Measurements from ENCODE around the gene TPST2. TPM values are rescaled to one million over a fixed set of nuclear protein-coding genes. Genes with fewer than 3 reads are reported as not detected.

TPST2 gene
- total and polyA plus RNA-seq, 9 of the 15 experiments (the other 6 are each of a cell fraction or from before 2014, with no cell fraction given) = 14.2 to 123 (median 60.1) TPM

GRCh38 chr22:26554956-26555355, 35.0 kb downstream of the TPST2 start (continued):
- TF ChIP-seq TEAD4 (IDR thresholded peaks at IDR 0.05; ENCODE audit: low read length) (no peak), TEAD4 (CRISPR knock-in tag; IDR thresholded peaks at IDR 0.05; ENCODE audit: borderline replicate concordance) (no peak), U2AF1 (optimal IDR thresholded peaks at IDR 0.05; ENCODE audit: low read depth, low read length) (no peak), TAF9B (IDR thresholded peaks at IDR 0.05; ENCODE audit: partially characterized antibody) (no peak), ZBTB2 (IDR thresholded peaks at IDR 0.05) (no peak), RAD51 (IDR thresholded peaks at IDR 0.05; ENCODE audit: borderline replicate concordance, low read depth) (no peak), STAT5B (CRISPR knock-in tag; IDR thresholded peaks at IDR 0.05) (no peak)

GRCh38 chr22:26553056-26553752, 36.7 kb downstream of the TPST2 start:
- Histone ChIP-seq H3K27ac (ENCODE audit: extremely low read depth, low read depth, low read length) (no peak overlapping the region), H2AFZ (ENCODE audit: low read depth, low read length) (no peak overlapping the region), H3K4me1 (replicated peaks in 1 of 2; ENCODE audit: control insufficient read depth in 2 of 2, insufficient read depth in 2 of 2, low read length in 2 of 2) (peaks cover 0 to 8% of the 10 kb centered on the region in 2 experiments; a peak in 2 of 5 replicates), H3K9ac (ENCODE audit: insufficient read depth in 1 of 2, low read depth in 2 of 2, low read length in 2 of 2) (no peak overlapping the region), H3K9me3 (replicated peaks; ENCODE audit: control insufficient read depth, insufficient read depth, low read depth, low read length) (no peaks in the 10 kb centered on the region), H3K79me2 (ENCODE audit: control insufficient read depth, insufficient read depth, low read length) (peaks cover 90% of the 10 kb centered on the region), H3K4me2 (ENCODE audit: insufficient read depth, low read length) (no peak overlapping the region), H3K4me3 (no peak overlapping the region), H3K9me1 (ENCODE audit: control insufficient read depth, insufficient read depth, low read length) (peaks cover 9% of the 10 kb centered on the region), H3K36me3 (ENCODE audit: control insufficient read depth, insufficient read depth, low read length) (peaks cover 60% of the 10 kb centered on the region), H3K27me3 (ENCODE audit: control insufficient read depth in 2 of 2, insufficient read depth in 2 of 2, low read length in 2 of 2) (no peaks in the 10 kb centered on the region), H4K20me1 (replicated peaks; ENCODE audit: control insufficient read depth, insufficient read depth, low read length) (peaks cover 30% of the 10 kb centered on the region)
- FAIRE-seq (no peak), ATAC-seq (no peak; the same call in 2 of the 3 replicates), DNase-seq (ENCODE audit: extremely low read depth in 1 of 4, low spot score in 3 of 4) (no peak)
- 78% methylated on average over 7 of the region's 7 CpGs for WGBS (ENCODE audit: insufficient coverage, low coverage, missing lambda C conversion rate)
- CTCF ChIA-PET (ENCODE audit: low intra/inter-chr PET ratio) = no interaction called here
- intact Hi-C loops (cut with micrococcal nuclease) = no loop called here
- in situ Hi-C loops (cut with MboI) = no loop called here
- POLR2A ChIA-PET = interaction anchor here (1.3 kb wide), 1 partner anchor 12 kb away, joined by 4 read pairs; no protein-coding TSS in a partner anchor
- no TSS peak for BruUV-seq (replicated peaks)
- TF ChIP-seq MECOM (CRISPR knock-in tag; IDR thresholded peaks at IDR 0.05) (no peak), ESRRA (IDR thresholded peaks at IDR 0.05; ENCODE audit: borderline replicate concordance, low read depth) (no peak), BCOR (IDR thresholded peaks at IDR 0.05) (0 out of 2 replicates have a peak, but pooled peaks have one; percentile 23), USF1 (CRISPR knock-in tag; IDR thresholded peaks at IDR 0.05) (no peak), HIVEP1 (CRISPR knock-in tag; IDR thresholded peaks at IDR 0.05) (no peak), SUPT5H (IDR thresholded peaks at IDR 0.05) (no peak), MIER1 (IDR thresholded peaks at IDR 0.05; ENCODE audit: low read depth) (no peak), ZNF121 (CRISPR knock-in tag; conservative IDR thresholded peaks at IDR 0.05) (peak; percentile 24; the same call in 1 of the 2 replicates), KLF10 (CRISPR knock-in tag; IDR thresholded peaks at IDR 0.05) (no peak), HEY1 (CRISPR knock-in tag; IDR thresholded peaks at IDR 0.05; ENCODE audit: borderline replicate concordance) (no peak), IRF1 (CRISPR knock-in tag; IDR thresholded peaks at IDR 0.05; ENCODE audit: borderline replicate concordance) (no peak), PRPF4 (IDR thresholded peaks at IDR 0.05; ENCODE audit: insufficient read depth, low read depth, low read length, poor library complexity, severe bottlenecking) (no peak), ARHGAP35 (IDR thresholded peaks at IDR 0.05; ENCODE audit: partially characterized antibody) (no peak)
